Motor neuron (in vitro differentiated cells): Measurements from ENCODE around the gene OSR1. TPM values are rescaled to one million over a fixed set of nuclear protein-coding genes. Genes with fewer than 3 reads are reported as not detected.

ENCODE experiments used
- ATAC-seq, 8 experiments: fragments of 200-7000 bp; cut with Tn5 transposase; replicated peaks in 6 of 8; 2 replicates each; pipeline ENCODE4 v1.8.0; 2021; ENCODE audit warnings: mild to moderate bottlenecking in 8 of 8, moderate library complexity in 8 of 8
- H3K27ac ChIP-seq, 2 donors: fragments of 250-450 bp; sonication (Bioruptor Pico); 2 replicates each; pipeline ENCODE4 v1.9.0; 2021; ENCODE audit warnings: antibody characterized with exemption in 2 of 2, mild to moderate bottlenecking in 2 of 2, moderate library complexity in 1 of 2
- H3K4me1 ChIP-seq, 2 donors: fragments of 250-450 bp; sonication (Bioruptor Pico); replicated peaks in 1 of 2; 2 replicates each; pipeline ENCODE4 v1.6.1; 2021; ENCODE audit warnings: antibody characterized with exemption in 2 of 2, mild to moderate bottlenecking in 2 of 2, moderate library complexity in 1 of 2
- H3K4me3 ChIP-seq, 5 donors: fragments of 250-450 bp; sonication (Bioruptor Pico); 2 replicates each; pipeline ENCODE4 v1.9.0; 2021; ENCODE audit warnings: antibody characterized with exemption in 5 of 5, mild to moderate bottlenecking in 5 of 5, moderate library complexity in 4 of 5
- WGBS, 10 experiments: fragments of 450-650 bp; shearing (Covaris generic); methylation state at CpG; one replicate each; pipeline ENCODE4 v1.0.0; 2022; 5-methylcytosine and 5-hydroxymethylcytosine counted together
- in situ Hi-C, 9 experiments: fragments of 400-800 bp; cut with MboI; loops; one replicate each; pipeline ENCODE4 v1.15.0; 2021; ENCODE audit warnings: low sequenced_read_pairs in 9 of 9, low pct_unique_long_range_greater_than_20kb in 2 of 9; ENCODE audit not compliant: unreplicated experiment in 9 of 9
- total RNA-seq, 8 experiments: library from RNA; unstranded; fragments of 300-600 nt; gene quantifications; 2 replicates each; pipeline versions ENCODE4 v1.2.3 to v1.2.4, GENCODE V29; 2022

Gene OSR1
- total RNA-seq, 8 experiments from 2014 or later = 0.27 to 25.8 (median 6.9) TPM

- in situ Hi-C loops = loop anchor here in 5 of 9 experiments (10.0 to 25.0 kb wide), 8 partner anchors 322 to 928 kb away; no protein-coding TSS in a partner anchor
- Histone ChIP-seq H3K27ac (no peak overlapping the region), H3K4me1 (peaks cover 6% of the 10 kb centered on the region in 2 donors), H3K4me3 (no peak overlapping the region)
- no peak for ATAC-seq
- 66 to 100% (median 83%) methylated on average over 1 to 3 of the region's 3 CpGs; no CpG with 5 or more reads in 3 of the 10 experiments for WGBS, 10 experiments
These were observed 6.7 kb upstream of the OSR1 start for GRCh38 chr2:19365126-19365525.

- no peak for ATAC-seq
- in situ Hi-C loops = loop anchor here in 5 of 9 experiments (10.0 to 25.0 kb wide), 8 partner anchors 323 to 927 kb away; no protein-coding TSS in a partner anchor
These were observed 5.6 kb upstream of the OSR1 start for GRCh38 chr2:19364014-19364413.

GRCh38 chr2:19363474-19363778 lies 5.0 kb upstream of the OSR1 start:
- ATAC-seq = no peak
- WGBS, 10 experiments = 0 to 23% (median 0%) methylated on average over 1 to 15 of the region's 20 CpGs; no CpG with 5 or more reads in 3 of the 10 experiments

More at GRCh38 chr2:19364014-19364413, 5.6 kb upstream of the OSR1 start:
- no peak overlapping the region for H3K27ac ChIP-seq
- peaks cover 6 to 7% of the 10 kb centered on the region in 2 donors for H3K4me1 ChIP-seq
- no peak overlapping the region for H3K4me3 ChIP-seq
- 20 to 82% (median 67%) methylated on average over 1 to 3 of the region's 3 CpGs; no CpG with 5 or more reads in 7 of the 10 experiments for WGBS, 10 experiments

GRCh38 chr2:19362755-19363473 lies 4.5 kb upstream of the OSR1 start:
- WGBS, 10 experiments = 0 to 33% (median 2%) methylated on average over 1 to 26 of the region's 33 CpGs
- Histone ChIP-seq H3K4me3 (peak overlapping the region in 4 of 5 donors; percentile 8 to 24 (median 18)), H3K4me1 (peaks cover 9 to 10% of the 10 kb centered on the region in 2 donors), H3K27ac (no peak overlapping the region)
- ATAC-seq = peak; percentile 46 to 66 (median 63)
- in situ Hi-C loops = loop anchor here in 5 of 9 experiments (10.0 to 25.0 kb wide), 8 partner anchors 324 to 926 kb away; no protein-coding TSS in a partner anchor

More at GRCh38 chr2:19363474-19363778, 5.0 kb upstream of the OSR1 start:
- no peak overlapping the region for H3K4me3 ChIP-seq
- H3K27ac ChIP-seq = no peak overlapping the region
- H3K4me1 ChIP-seq = peaks cover 6 to 10% of the 10 kb centered on the region in 2 donors
- in situ Hi-C loops = loop anchor here in 5 of 9 experiments (10.0 to 25.0 kb wide), 8 partner anchors 324 to 926 kb away; no protein-coding TSS in a partner anchor

GRCh38 chr2:19362094-19362754 lies 3.8 kb upstream of the OSR1 start:
- no peak for ATAC-seq
- Histone ChIP-seq H3K27ac (no peak overlapping the region), H3K4me3 (peak overlapping the region in 2 of 5 donors; percentile 23 to 24), H3K4me1 (peaks cover 9 to 14% of the 10 kb centered on the region in 2 donors)
- 0 to 20% (median 3%) methylated on average over 2 to 14 of the region's 16 CpGs for WGBS, 10 experiments
- in situ Hi-C loops = loop anchor here in 5 of 9 experiments (10.0 to 25.0 kb wide), 8 partner anchors 325 to 925 kb away; no protein-coding TSS in a partner anchor

GRCh38 chr2:19361325-19361990 lies 3.0 kb upstream of the OSR1 start:
- in situ Hi-C loops = loop anchor here in 5 of 9 experiments (10.0 to 25.0 kb wide), 8 partner anchors 326 to 924 kb away; no protein-coding TSS in a partner anchor
- peak in 6 of 8 experiments; percentile 2 to 48 (median 18) for ATAC-seq
- WGBS, 10 experiments = 1 to 70% (median 9%) methylated on average over 3 to 31 of the region's 51 CpGs; no CpG with 5 or more reads in 3 of the 10 experiments
- Histone ChIP-seq H3K27ac (no peak overlapping the region), H3K4me1 (peaks cover 9 to 14% of the 10 kb centered on the region in 2 donors), H3K4me3 (peak overlapping the region in 1 of 5 donors; percentile 6)

GRCh38 chr2:19360966-19361321 lies 2.5 kb upstream of the OSR1 start:
- no peak for ATAC-seq
- in situ Hi-C loops = loop anchor here in 5 of 9 experiments (10.0 to 25.0 kb wide), 8 partner anchors 326 to 924 kb away; no protein-coding TSS in a partner anchor
- Histone ChIP-seq H3K4me3 (no peak overlapping the region), H3K27ac (no peak overlapping the region), H3K4me1 (peaks cover 9 to 14% of the 10 kb centered on the region in 2 donors)
- 17 to 83% (median 48%) methylated on average over 1 to 10 of the region's 17 CpGs; no CpG with 5 or more reads in 4 of the 10 experiments for WGBS, 10 experiments

GRCh38 chr2:19360266-19360965 lies 2.0 kb upstream of the OSR1 start:
- in situ Hi-C loops = loop anchor here in 5 of 9 experiments (10.0 to 25.0 kb wide), 8 partner anchors 327 to 923 kb away; no protein-coding TSS in a partner anchor

GRCh38 chr2:19359456-19359855 lies 1.0 kb upstream of the OSR1 start:
- WGBS, 10 experiments = 46 to 100% (median 69%) methylated on average over 2 to 3 of the region's 4 CpGs; no CpG with 5 or more reads in 6 of the 10 experiments
- in situ Hi-C loops = loop anchor here in 5 of 9 experiments (25.0 kb wide), 7 partner anchors 328 to 922 kb away; no protein-coding TSS in a partner anchor
- no peak overlapping the region for H3K4me3 ChIP-seq
- H3K27ac ChIP-seq = no peak overlapping the region
- no peak for ATAC-seq
- peaks cover 9 to 14% of the 10 kb centered on the region in 2 donors for H3K4me1 ChIP-seq

More at GRCh38 chr2:19360266-19360965, 2.0 kb upstream of the OSR1 start:
- H3K4me1 ChIP-seq = peaks cover 9 to 14% of the 10 kb centered on the region in 2 donors
- no peak for ATAC-seq
- 40 to 83% (median 75%) methylated on average over 1 to 2 of the region's 4 CpGs; no CpG with 5 or more reads in 3 of the 10 experiments for WGBS, 10 experiments
- no peak overlapping the region for H3K4me3 ChIP-seq
- H3K27ac ChIP-seq = no peak overlapping the region

- ATAC-seq = no peak
- Histone ChIP-seq H3K27ac (no peak overlapping the region), H3K4me3 (peak overlapping the region in 3 of 5 donors; percentile 21 to 30 (median 23)), H3K4me1 (peaks cover 9 to 14% of the 10 kb centered on the region in 2 donors)
- in situ Hi-C loops = loop anchor here in 5 of 9 experiments (25.0 kb wide), 7 partner anchors 328 to 922 kb away; no protein-coding TSS in a partner anchor
- 0 to 13% (median 6%) methylated on average over 1 to 11 of the region's 14 CpGs; no CpG with 5 or more reads in 6 of the 10 experiments for WGBS, 10 experiments
These were observed 566 bp upstream of the OSR1 start for GRCh38 chr2:19359021-19359357.

- Histone ChIP-seq H3K4me1 (peaks cover 7 to 14% of the 10 kb centered on the region in 2 donors), H3K4me3 (peak overlapping the region; percentile 14 to 33 (median 23)), H3K27ac (no peak overlapping the region)
- 0 to 20% (median 3%) methylated on average over 1 to 13 of the region's 45 CpGs; no CpG with 5 or more reads in 2 of the 10 experiments for WGBS, 10 experiments
- in situ Hi-C loops = loop anchor here in 5 of 9 experiments (25.0 kb wide), 7 partner anchors 330 to 920 kb away; no protein-coding TSS in a partner anchor
- ATAC-seq = peak in 5 of 8 experiments; percentile 4 to 32 (median 6)
These were observed 801 bp downstream of the OSR1 start for GRCh38 chr2:19357402-19358241.
